Measurements from ENCODE around the gene KCNIP4.

Gene KCNIP4

GRCh38 chr4:21097865-21098264 is 850.7 kb downstream of the KCNIP4 start:
- no peak for DNase-seq (ENCODE audit: low read depth in 1 of 2, low spot score in 1 of 2)

DNA sequence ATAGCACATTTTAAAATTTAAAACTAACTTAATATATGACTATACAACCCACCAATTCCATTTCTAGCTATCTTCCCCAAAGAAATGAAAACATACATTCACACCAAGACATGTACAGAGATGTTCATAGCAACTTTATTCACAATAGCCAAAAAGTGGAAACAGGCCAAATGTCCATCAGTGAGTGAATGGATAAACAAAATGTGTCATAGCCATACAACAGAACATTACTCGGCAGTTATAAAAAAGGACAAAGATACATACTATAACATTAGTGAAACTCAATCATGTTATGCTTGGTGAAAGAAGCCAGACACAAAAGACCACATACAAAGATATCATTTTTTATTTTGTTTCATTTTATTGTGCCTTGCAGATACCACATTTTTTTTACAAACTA is 851.5 kb downstream of the KCNIP4 start:
- DNase-seq (ENCODE audit: low read depth in 1 of 2, low spot score in 1 of 2): no peak

DNA sequence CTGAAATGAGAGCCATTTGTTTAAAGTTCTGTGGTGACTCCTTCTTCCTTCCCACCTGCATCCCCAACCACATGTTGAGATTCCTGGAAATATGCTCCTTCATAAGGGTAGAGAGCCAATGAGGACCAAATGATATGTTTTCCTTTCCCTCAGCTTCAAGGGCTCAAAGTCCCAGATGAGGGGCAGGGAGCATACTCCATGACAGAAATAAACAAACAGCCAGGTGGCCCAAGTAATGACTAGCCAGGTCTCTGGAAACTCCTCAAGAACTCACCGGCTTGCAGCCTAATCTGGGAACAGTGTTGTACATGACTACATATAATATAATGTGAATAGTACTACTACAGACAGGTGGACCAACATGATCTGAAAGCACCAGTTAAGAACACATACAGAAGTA is 856.0 kb downstream of the KCNIP4 start:
- no peak for DNase-seq (ENCODE audit: low read depth in 1 of 2, low spot score in 1 of 2)

DNA sequence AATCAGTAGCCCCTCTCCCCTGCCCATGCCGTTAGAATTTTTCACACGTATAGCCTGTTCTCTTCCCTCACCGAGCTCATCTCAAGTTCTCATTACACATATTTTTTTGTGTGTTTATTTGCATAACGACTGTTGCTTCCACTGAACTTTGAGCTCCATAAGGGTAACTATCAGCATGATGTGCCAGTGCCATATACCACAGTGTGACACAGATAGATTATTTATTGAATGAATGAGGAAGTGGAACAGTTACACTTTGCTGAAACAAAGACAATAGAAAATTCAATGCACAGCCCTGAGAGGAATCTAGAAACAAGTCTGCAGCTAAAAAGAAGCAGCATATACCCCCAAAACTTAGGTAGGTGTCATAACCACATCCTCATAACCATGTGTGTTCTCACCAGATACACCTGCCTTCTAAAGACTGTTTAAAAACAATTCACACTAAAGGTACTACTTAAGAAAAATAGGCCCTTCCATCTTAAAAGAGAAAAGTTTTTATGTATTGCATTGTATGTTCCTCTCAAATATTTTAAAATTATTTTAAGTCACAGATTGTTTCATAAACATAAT is 858.4 kb downstream of the KCNIP4 start:
- DNase-seq (ENCODE audit: low read depth in 1 of 2, low spot score in 1 of 2): no peak

GRCh38 chr4:21083413-21083812 is 865.2 kb downstream of the KCNIP4 start:
- DNase-seq (ENCODE audit: low read depth in 1 of 2, low spot score in 1 of 2): no peak

- no peak for DNase-seq (ENCODE audit: low read depth in 1 of 2, low spot score in 1 of 2)
Measured at GRCh38 chr4:21077967-21078366, 870.6 kb downstream of the KCNIP4 start.

DNA sequence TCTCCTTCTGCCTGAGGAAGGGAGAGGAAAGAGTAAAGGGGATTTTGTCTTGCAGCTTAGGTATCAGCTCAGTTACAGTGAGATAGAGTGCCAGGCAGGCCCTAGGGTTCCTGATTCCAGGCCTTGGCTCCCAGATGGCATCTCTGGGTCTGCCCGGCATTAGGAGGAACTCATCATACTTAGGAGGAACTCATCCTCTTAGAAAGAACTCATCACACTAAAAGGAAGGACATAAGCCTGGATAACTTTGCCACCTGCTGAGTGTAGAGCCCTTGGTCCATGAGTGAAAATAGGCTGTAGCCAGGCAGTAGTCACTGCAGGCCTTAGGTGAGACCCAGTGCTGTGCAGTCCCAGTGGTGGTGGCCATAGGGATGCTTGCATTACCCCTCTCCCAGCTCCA is 881.2 kb downstream of the KCNIP4 start:
- no peak for DNase-seq (ENCODE audit: low read depth in 1 of 2, low spot score in 1 of 2)

DNA sequence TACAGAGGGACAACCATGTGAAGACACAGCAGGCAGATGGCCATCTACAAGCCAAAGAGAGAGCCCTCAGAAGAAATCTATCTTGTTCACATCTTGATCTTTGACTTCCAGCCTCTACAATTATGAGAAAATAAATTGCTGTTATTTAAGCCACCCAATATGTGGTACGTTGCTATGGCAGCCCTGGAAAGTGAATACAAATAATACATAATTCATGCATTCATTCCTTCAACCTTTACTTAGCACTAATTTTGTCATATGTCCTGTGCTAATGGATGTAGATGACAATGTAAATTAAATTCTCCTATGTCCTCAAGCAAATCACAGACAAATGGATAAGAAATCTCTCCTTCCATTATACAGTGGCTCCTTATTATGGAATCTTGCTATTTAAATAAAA is 886.7 kb downstream of the KCNIP4 start:
- DNase-seq (ENCODE audit: low read depth in 1 of 2, low spot score in 1 of 2): no peak

DNA sequence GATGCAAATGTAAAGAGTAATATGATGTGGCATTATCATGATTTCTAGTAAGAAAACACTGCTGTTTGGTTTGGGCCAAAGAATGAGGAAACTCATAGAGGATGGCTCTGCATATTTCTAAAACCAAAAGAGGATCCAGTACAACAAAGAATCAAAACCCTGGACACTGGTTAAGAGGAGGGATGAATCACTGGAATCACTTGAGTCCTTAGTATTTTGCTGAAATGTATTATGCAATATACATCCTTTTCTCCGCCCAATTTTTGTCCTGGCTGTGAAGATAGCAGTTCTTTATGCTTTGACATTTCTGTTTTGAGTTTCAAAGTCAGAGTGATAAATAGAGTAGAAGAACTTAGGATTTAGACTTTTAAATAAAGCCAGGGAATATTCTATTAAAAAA is 902.4 kb downstream of the KCNIP4 start:
- DNase-seq (ENCODE audit: low read depth in 1 of 2, low spot score in 1 of 2): no peak

DNA sequence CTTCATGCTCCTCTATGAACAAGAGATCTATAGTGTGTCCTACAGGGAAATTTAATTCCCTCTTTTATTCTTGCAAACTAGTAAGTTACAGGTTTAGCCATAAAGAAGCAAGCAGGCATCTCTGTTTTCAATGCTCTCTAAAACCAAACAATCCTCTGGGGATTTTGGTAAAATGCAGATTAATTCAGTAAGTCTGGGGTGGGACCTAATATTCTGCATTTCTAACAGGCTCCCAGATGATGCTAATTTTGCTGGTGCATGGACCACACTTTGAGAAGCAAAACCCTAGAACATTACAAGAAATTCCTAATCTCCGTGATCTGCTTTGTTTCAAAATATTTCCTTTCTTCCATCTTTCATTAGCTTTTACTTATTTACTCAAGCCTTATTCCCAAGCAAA is 903.5 kb downstream of the KCNIP4 start:
- DNase-seq (ENCODE audit: low read depth in 1 of 2, low spot score in 1 of 2): no peak

DNA sequence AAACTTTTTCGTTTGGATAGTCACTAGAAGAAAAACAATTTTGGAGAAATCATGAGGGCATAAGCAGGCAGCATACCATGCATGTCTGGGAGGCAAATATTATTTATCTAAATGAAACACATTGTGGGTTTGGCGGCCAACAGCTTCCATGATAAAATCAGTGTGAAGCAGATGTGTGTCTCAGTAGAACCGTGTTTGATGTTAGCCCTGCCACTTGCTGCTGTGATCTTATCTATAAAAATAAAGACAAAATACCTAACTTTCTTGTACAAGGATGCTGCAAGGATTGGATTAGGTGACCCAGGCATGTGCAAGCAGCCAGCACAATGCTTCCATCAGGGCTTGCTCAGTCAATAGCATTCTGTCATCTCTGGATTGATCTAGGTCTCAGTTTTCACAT is 906.9 kb downstream of the KCNIP4 start:
- no peak for DNase-seq (ENCODE audit: low read depth in 1 of 2, low spot score in 1 of 2)

DNA sequence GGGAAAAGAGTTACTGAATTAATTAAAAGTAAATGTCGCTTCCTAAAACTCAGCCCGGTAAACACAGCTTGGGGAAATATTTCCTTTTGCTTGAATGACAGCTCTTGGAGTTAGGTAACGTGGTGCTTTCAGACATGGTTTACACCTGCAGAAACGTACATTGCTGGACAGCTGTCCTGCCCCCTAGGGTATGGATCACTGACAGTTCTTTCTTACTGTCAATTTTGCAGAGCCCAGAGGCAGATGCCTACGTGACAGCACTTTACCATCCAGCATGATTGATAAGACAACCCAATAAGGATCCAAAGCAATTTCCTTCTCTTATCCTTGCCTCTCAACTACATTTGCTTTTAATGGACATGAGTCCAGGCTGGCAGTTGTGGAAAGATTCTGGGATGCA is 913.8 kb downstream of the KCNIP4 start:
- no peak for DNase-seq (ENCODE audit: low read depth in 1 of 2, low spot score in 1 of 2)

DNA sequence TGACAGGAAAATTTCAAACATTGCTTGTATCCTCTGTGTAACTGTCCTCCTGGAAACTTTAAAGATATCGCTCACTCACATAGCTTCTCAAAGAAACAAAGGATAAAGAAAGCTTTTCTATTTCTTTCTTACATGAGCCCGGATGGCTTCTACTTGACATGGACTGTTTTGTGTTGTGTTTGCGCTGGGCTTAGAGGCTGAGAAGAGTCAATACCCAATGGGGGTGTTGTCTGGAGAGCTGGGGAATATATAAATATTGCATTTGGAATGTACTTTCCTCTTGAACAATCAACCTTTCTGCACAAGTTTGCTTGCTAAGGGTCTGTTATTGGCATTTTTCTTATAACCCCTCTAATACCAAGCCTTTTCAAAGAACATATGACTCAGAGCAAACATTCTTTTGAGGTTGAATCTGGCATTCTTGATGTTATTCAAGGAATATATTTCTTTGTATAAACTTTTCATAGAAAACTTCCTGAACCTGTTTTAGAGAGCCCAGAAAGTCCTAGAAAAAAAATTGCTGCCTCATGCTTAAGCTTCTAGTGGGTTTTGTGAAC is 916.4 kb downstream of the KCNIP4 start:
- DNase-seq (ENCODE audit: low read depth in 1 of 2, low spot score in 1 of 2): no peak

- no peak for DNase-seq (ENCODE audit: low read depth in 1 of 2, low spot score in 1 of 2)
Measured at GRCh38 chr4:21018817-21019216, 929.8 kb downstream of the KCNIP4 start.

- no peak for DNase-seq (ENCODE audit: low read depth in 1 of 2, low spot score in 1 of 2)
Measured at GRCh38 chr4:21013501-21013900, 935.1 kb downstream of the KCNIP4 start.

GRCh38 chr4:21012851-21013331 is 935.7 kb downstream of the KCNIP4 start:
- no peak for DNase-seq (ENCODE audit: low read depth in 1 of 2, low spot score in 1 of 2)

- DNase-seq (ENCODE audit: low read depth in 1 of 2, low spot score in 1 of 2): no peak
Measured at GRCh38 chr4:21011106-21011505, 937.5 kb downstream of the KCNIP4 start.

- DNase-seq (ENCODE audit: low read depth in 1 of 2, low spot score in 1 of 2): no peak
Measured at GRCh38 chr4:21009956-21010355, 938.6 kb downstream of the KCNIP4 start.

GRCh38 chr4:21005647-21006046 is 942.9 kb downstream of the KCNIP4 start:
- no peak for DNase-seq (ENCODE audit: low read depth in 1 of 2, low spot score in 1 of 2)

- DNase-seq (ENCODE audit: low read depth in 1 of 2, low spot score in 1 of 2): no peak
Measured at GRCh38 chr4:21002976-21003375, 945.6 kb downstream of the KCNIP4 start.

DNA sequence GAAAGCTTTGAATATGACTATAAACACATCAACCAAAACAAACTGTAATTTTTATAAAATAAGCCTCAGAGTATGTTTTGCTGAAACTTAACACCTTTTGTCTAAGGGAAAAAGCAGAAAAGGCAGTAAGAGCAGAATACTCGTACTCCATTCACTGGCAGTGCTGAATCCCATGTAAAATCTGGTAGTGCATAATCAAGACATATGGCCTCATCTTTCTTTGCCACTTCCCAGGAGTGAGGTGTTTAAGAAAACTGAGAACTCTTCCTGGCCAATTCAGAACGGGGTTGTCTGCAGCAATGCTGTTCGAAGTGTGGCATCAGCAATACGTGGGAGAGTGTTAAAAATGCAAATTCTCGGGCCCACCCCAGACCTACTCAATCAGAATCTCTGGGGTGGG is 946.3 kb downstream of the KCNIP4 start:
- DNase-seq (ENCODE audit: low read depth in 1 of 2, low spot score in 1 of 2): no peak

DNA sequence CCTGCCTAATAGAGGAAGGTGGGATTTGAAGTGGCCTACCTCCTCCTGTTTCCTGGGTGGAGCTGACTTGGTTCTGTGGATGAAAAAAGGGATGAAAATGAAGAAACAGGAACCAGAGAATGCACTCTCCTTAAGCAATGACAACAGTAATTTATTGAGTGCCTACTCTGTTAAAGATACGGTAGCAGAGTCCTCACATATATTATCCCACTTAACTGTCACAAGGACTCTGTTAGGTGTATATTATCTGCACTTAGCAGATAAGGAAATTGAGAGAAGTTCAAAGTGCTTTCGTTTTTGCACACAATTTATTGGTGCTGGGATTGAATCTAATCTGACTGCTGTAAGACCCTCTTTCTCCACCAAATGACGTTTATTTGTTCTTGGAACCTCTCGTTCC is 947.1 kb downstream of the KCNIP4 start:
- no peak for DNase-seq (ENCODE audit: low read depth in 1 of 2, low spot score in 1 of 2)

DNA sequence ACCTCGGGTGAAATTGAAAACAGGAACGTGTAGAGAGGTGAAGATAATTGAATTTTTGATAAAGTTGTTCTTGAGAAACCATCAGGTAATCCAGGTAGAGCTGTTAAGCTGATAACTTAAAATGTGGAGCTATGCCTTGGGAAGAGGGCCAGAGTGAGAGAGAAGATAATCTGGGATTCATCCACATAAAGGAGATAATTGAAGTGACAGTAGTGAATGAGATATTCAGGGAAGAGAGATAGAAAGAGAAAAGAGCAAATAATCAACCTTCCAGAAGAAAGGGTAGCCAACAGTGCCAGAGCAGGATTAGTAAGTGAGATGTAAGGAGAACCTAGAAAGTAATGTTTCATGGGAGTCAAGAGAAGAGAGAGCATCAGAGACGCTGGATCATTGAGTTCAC is 950.7 kb downstream of the KCNIP4 start:
- no peak for DNase-seq (ENCODE audit: low read depth in 1 of 2, low spot score in 1 of 2)

All from activated T-helper 1 cell treated with anti-CD3 and anti-CD28 coated beads, Interleukin-2, amount 50 U/mL, for 16 hours (primary cell).